GM12892 (cell line): ENCODE data around the gene RRP9.

Experiments
- DNase-seq: peaks from one replicate; pipeline ENCODE4 v3.0.0; 2011; ENCODE audit not compliant: insufficient read length
- FAIRE-seq: peaks from 2 replicates; lab custom pipeline; 2011; peaks lifted over from hg19 to GRCh38; lab: Jason Lieb, UNC
- POLR2A ChIP-seq: IDR thresholded peaks from 2 replicates; pipeline ENCODE4 v1.6.1; 2011; ENCODE audit warnings: low read depth, low read length, control low read depth
- POLR2AphosphoS5 ChIP-seq: IDR thresholded peaks from 2 replicates; pipeline ENCODE4 v1.6.1; 2011; ENCODE audit warnings: low read depth, low read length, control low read depth
- TAF1 ChIP-seq: IDR thresholded peaks from 2 replicates; pipeline ENCODE4 v1.6.1; 2011; ENCODE audit warnings: low read depth, mild to moderate bottlenecking, control low read depth, low read length, borderline replicate concordance

RRP9 gene

GRCh38 chr3:51961011-51961410 is 19.3 kb upstream of the RRP9 start:
- TF ChIP-seq POLR2A: no peak
- no peak for TF ChIP-seq TAF1
- TF ChIP-seq POLR2AphosphoS5: no peak
- FAIRE-seq: no peak
- DNase-seq: no peak

GRCh38 chr3:51960386-51960785 is 18.7 kb upstream of the RRP9 start:
- no peak for FAIRE-seq
- DNase-seq: no peak
- TF ChIP-seq TAF1: no peak
- no peak for TF ChIP-seq POLR2AphosphoS5
- TF ChIP-seq POLR2A: no peak

- no peak for FAIRE-seq
- no peak for DNase-seq
- TF ChIP-seq POLR2A: no peak
- TF ChIP-seq TAF1: no peak
- TF ChIP-seq POLR2AphosphoS5: no peak
Measured at GRCh38 chr3:51959651-51960050, 17.9 kb upstream of the RRP9 start.

GRCh38 chr3:51958603-51959521 is 17.2 kb upstream of the RRP9 start:
- no peak for FAIRE-seq
- TF ChIP-seq POLR2AphosphoS5 (no peak), POLR2A (no peak), TAF1 (no peak)
- DNase-seq: no peak

GRCh38 chr3:51957520-51958205 is 16.0 kb upstream of the RRP9 start:
- TF ChIP-seq POLR2A (no peak), TAF1 (no peak)
- no peak for DNase-seq
- FAIRE-seq: no peak

DNA sequence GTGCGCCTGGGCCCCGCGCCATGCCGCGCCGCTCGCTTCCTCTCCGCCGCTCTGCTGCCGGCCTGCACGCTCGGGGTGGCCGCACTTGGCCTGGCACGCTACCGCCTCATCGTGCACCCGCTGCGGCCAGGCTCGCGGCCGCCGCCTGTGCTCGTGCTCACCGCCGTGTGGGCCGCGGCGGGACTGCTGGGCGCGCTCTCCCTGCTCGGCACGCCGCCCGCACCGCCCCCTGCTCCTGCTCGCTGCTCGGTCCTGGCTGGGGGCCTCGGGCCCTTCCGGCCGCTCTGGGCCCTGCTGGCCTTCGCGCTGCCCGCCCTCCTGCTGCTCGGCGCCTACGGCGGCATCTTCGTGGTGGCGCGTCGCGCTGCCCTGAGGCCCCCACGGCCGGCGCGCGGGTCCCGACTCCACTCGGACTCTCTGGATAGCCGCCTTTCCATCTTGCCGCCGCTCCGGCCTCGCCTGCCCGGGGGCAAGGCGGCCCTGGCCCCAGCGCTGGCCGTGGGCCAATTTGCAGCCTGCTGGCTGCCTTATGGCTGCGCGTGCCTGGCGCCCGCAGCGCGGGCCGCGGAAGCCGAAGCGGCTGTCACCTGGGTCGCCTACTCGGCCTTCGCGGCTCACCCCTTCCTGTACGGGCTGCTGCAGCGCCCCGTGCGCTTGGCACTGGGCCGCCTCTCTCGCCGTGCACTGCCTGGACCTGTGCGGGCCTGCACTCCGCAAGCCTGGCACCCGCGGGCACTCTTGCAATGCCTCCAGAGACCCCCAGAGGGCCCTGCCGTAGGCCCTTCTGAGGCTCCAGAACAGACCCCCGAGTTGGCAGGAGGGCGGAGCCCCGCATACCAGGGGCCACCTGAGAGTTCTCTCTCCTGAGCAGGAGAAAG is 14.4 kb upstream of the RRP9 start:
- no peak for DNase-seq
- FAIRE-seq: no peak
- TF ChIP-seq TAF1 (no peak), POLR2A (no peak), POLR2AphosphoS5 (no peak)

DNA sequence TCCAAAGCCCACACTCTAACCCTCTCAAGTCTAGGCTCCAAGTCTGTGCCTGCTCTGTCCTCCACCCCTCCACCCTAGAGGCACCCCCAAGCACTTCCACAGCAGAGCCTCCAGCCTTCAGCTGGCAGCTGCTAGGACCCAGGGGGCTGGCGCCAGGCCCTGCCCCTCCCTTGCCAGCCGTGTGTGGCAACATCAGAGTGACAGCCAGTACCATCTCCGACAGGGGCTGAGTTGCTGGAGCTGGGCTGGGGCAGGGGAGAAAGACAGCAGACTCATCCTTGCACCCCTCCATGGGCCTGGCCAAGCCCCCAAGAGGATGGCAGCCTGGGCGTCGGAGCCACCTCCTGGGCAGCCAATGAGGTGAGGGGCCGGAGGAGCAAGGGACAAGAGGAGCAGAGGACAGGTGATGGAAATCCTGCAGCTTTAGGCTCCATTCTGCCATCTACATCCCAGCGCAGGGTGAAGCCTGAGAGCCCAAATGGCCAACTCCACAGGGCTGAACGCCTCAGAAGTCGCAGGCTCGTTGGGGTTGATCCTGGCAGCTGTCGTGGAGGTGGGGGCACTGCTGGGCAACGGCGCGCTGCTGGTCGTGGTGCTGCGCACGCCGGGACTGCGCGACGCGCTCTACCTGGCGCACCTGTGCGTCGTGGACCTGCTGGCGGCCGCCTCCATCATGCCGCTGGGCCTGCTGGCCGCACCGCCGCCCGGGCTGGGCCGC is 13.6 kb upstream of the RRP9 start, which contains the start of gene GPR62:
GPR62 (plus strand) TSS at position 207 of the 718 bp plus-strand sequence; CDS start at position 479, 272 bp downstream.
- FAIRE-seq: no peak
- no peak for DNase-seq
- no peak for TF ChIP-seq POLR2AphosphoS5
- TF ChIP-seq TAF1: no peak
- TF ChIP-seq POLR2A: no peak

GRCh38 chr3:51954713-51955112 is 13.0 kb upstream of the RRP9 start:
- no peak for FAIRE-seq
- TF ChIP-seq POLR2AphosphoS5: no peak
- TF ChIP-seq TAF1: no peak
- no peak for TF ChIP-seq POLR2A
- no peak for DNase-seq

DNA sequence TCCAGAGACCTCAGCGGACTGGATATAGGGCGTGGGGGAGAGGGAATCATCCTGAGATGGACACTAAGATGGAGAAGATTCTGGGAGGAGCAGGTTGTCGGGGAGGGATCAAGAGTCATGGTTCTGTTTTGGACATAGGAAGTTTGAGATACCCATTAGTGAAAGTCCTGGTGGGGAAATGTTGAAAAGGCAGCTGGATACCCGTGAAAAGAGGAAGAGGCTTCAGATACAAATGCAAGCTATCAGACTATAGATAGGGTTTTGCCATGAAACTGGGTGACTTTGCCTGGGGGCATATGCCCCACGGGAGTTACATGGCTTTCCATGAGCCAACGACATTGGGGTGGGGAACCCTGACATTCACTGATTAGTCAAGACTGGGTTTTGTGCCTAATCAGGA is 12.4 kb upstream of the RRP9 start:
- no peak for DNase-seq
- no peak for FAIRE-seq
- TF ChIP-seq TAF1 (no peak), POLR2A (no peak), POLR2AphosphoS5 (no peak)

DNA sequence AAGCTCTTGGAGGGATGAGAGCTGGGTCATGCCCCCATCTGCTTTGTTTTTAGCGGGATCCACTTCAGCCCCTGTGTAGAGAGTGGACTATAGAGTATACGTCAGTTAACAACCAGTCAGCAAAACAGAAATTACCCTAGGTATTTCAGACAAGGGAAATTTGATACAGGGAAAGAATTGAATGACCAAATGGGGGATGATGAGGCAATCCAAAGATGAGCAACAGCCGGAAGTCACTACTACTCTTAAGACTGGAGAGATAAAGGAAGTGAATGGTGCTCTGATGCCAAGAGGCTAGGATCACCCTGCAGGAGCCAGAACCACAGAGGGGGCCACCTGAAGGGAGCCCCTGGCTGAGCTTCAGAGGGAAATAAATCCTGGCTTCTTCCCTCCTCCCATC is 11.7 kb upstream of the RRP9 start:
- no peak for DNase-seq
- no peak for TF ChIP-seq TAF1
- TF ChIP-seq POLR2A: no peak
- no peak for TF ChIP-seq POLR2AphosphoS5
- no peak for FAIRE-seq

GRCh38 chr3:51950899-51951298 is 9.2 kb upstream of the RRP9 start:
- no peak for FAIRE-seq

More at GRCh38 chr3:51950899-51951298, 9.2 kb upstream of the RRP9 start:
- no peak for DNase-seq
- TF ChIP-seq TAF1 (no peak), POLR2AphosphoS5 (no peak), POLR2A (no peak)
